Ovary (tissue), 3 donors: ENCODE results near the gene DGKA.

Source experiments
- EP300 ChIP-seq: sonication (generic); formaldehyde crosslinking; IDR thresholded peaks from one replicate; pipeline ENCODE4 v1.6.1; 2017; ENCODE audit warnings: antibody characterized with exemption
- POLR2A ChIP-seq: fragments of 450-650 bp; IDR thresholded peaks from one replicate; pipeline ENCODE4 v1.6.1; 2017; ENCODE audit warnings: antibody characterized with exemption, mild to moderate bottlenecking, moderate library complexity
- TF ChIP-seq, protein P1 (sequence below), 3 donors: fragments of 450-650 bp in 2 of 3; fragments of 200-600 bp in 1 of 3; IDR thresholded peaks; one replicate each; pipeline versions ENCODE4 v1.5.1 to v1.8.0; 2016 to 2022; ENCODE audit warnings: antibody characterized with exemption in 3 of 3, mild to moderate bottlenecking in 1 of 3
- donor health status: DM: no; HTN: no; CAD: no.

DNA sequence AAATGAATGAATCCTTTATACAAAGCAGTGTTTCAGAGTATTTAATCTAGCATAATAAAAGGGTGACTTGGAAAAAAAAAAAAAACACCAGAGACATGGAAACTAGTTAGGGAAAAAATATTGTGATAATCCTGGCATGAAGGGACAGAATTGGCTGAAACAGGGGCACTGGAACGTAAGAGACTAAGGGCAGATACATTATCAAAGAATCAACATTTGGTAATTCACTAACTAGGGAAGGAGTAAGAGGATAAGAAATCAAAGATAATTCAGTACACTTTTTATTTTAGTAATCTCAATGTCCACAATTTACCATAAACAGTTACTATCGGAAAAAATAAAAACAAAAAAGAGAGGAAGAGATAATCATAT, 21.5 kb upstream of the DGKA start:
- TF ChIP-seq, protein P1, sequence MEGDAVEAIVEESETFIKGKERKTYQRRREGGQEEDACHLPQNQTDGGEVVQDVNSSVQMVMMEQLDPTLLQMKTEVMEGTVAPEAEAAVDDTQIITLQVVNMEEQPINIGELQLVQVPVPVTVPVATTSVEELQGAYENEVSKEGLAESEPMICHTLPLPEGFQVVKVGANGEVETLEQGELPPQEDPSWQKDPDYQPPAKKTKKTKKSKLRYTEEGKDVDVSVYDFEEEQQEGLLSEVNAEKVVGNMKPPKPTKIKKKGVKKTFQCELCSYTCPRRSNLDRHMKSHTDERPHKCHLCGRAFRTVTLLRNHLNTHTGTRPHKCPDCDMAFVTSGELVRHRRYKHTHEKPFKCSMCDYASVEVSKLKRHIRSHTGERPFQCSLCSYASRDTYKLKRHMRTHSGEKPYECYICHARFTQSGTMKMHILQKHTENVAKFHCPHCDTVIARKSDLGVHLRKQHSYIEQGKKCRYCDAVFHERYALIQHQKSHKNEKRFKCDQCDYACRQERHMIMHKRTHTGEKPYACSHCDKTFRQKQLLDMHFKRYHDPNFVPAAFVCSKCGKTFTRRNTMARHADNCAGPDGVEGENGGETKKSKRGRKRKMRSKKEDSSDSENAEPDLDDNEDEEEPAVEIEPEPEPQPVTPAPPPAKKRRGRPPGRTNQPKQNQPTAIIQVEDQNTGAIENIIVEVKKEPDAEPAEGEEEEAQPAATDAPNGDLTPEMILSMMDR (IDR thresholded peaks at IDR 0.05) = no peak
- TF ChIP-seq POLR2A (no peak), EP300 (no peak)
